ENCODE results near the gene ZNF678.

GRCh38 chr1:227712648-227713047 lies 149.3 kb downstream of the ZNF678 start:
- TF ChIP-seq CTCF (IDR thresholded peaks at IDR 0.05 in 4 of 5, conservative IDR thresholded peaks at IDR 0.05 in 1 of 5) (no peak), POLR2A (IDR thresholded peaks at IDR 0.05) (no peak)
